H1 (cell line): ENCODE results near the gene E2F8. TPM values are rescaled to one million over a fixed set of nuclear protein-coding genes. Genes with fewer than 3 reads are reported as not detected.

Experiments used
- CBX5 ChIP-seq: fragments of 300-800, 300-1000 bp; sonication (generic); IDR thresholded peaks from 2 replicates; pipeline ENCODE4 v1.7.1; 2016; ENCODE audit warnings: antibody characterized with exemption, low read length, low read depth
- RBBP5 ChIP-seq: IDR thresholded peaks from 2 replicates; pipeline ENCODE4 v1.7.1; 2012; ENCODE audit warnings: low read depth, mild to moderate bottlenecking, inconsistent platforms, low read length, moderate library complexity, borderline replicate concordance
- YY1 ChIP-seq: IDR thresholded peaks from 2 replicates; pipeline ENCODE4 v1.6.1; 2011; ENCODE audit warnings: low read depth, mild to moderate bottlenecking, low read length
- polyA plus RNA-seq, 7 experiments: library from polyadenylated mRNA; depleted of rRNA in 3 of 7; stranded (reverse) in 5 of 7; unstranded in 2 of 7; fragments of >200 nt in 5 of 7; fragments of 200-250 nt in 2 of 7; gene quantifications; 1 replicate in 5 of 7; 2 replicates in 1 of 7; 4 replicates in 1 of 7; pipeline versions ENCODE4 v1.2.1 to v1.2.3, GENCODE V29; 2011 to 2013; ENCODE audit warnings: missing spikeins in 2 of 7, mixed read lengths in 2 of 7
- total RNA-seq: library from RNA; stranded (reverse); fragmentation: NEBNext Ultra II Directional; extraction: Animal tissue kit (Norgen Biotek cat#: 25700); gene quantifications from 2 replicates; pipeline ENCODE4 v1.2.1, GENCODE V29; 2021

Gene E2F8
- total and polyA plus RNA-seq, 2 of the 8 experiments (the other 6 are each of a cell fraction or from before 2014, with no cell fraction given): 5.4 to 11.4 TPM

DNA sequence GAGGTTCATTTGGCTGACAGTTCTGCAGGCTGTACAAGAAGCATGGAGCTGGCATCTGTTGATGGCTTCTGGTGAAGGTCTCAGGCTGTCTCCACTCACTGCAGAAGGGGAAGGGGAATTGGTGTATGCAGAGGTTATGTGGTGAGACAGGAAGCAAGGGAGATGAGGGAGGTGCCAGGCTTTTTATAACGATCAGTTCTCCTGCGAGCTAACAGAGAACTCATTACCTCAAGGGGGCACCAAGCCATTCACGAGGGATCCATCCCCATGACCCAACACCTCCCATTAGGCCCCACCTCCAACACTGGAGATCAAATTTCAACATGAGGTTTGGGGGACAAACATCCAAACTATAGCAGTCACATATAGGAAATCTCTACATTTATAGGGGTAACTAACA, 38.7 kb upstream of the E2F8 start (continued):
- TF ChIP-seq RBBP5 (no peak), CBX5 (no peak), YY1 (0 out of 2 replicates have a peak, but pooled peaks have one; percentile 25)
